GM19372 (cell line): ENCODE results near the gene ZNF296.
A peak's percentile ranks its signal among the peaks of the same experiment; 100 is the strongest.

Experiments used
- ATAC-seq: cut with Tn5 transposase; IDR thresholded peaks from one replicate; pipeline ENCODE4 v1.9.1; 2021; ENCODE audit warnings: mild to moderate bottlenecking, low read depth, moderate library complexity; ENCODE audit not compliant: unreplicated experiment

ZNF296 gene

DNA sequence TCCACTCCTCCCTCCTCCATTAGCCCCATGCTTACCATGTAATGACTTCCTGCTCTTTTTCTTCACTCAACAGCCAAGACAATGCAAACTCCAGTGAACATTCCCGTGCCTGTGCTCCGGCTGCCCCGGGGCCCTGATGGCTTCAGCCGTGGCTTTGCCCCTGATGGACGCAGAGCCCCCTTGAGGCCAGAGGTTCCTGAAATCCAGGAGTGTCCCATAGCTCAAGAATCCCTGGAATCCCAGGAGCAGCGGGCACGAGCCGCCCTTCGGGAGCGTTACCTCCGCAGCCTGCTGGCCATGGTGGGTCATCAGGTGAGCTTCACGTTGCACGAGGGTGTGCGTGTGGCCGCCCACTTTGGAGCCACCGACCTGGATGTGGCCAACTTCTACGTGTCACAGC lies 13.8 kb upstream of the ZNF296 start:
- no peak for ATAC-seq

DNA sequence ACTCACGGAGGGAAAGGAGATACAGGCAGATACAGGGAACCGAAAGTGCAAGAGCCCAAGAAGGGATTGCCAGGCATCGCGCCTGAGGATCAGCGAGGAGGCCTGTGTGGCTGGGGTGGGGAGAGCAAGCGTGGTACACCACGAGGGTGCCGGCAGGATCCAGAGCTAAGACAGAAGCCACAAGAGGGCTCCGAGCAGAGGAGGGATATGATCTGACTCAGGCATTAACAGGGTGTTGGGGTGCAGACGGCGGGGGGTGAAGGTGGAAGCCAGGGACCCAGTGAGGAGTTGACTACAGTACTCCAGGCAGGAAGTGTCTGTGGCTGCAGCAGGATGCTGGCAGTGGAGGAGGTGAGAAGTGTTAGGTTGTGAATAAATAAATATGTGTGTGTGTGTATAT lies 11.3 kb upstream of the ZNF296 start:
- ATAC-seq = no peak

DNA sequence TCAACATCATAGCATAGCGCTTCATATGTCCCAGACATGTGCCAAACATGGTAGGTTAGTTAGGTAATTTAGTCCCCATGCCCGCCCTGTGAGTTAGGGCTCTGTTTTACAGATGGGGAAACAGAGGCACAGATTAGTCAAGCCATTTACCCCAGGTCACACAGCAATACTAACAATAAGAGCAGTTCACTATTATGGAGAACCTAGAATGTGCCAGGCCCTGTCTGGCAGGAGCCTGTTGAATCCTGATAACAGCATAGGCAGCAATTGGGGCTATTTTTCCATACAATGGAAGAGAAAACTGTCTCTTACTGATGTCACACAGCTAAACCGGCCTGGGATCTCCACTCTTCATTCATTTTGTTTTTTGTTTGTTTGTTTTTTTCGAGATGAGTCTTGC lies 10.2 kb upstream of the ZNF296 start:
- no peak for ATAC-seq

DNA sequence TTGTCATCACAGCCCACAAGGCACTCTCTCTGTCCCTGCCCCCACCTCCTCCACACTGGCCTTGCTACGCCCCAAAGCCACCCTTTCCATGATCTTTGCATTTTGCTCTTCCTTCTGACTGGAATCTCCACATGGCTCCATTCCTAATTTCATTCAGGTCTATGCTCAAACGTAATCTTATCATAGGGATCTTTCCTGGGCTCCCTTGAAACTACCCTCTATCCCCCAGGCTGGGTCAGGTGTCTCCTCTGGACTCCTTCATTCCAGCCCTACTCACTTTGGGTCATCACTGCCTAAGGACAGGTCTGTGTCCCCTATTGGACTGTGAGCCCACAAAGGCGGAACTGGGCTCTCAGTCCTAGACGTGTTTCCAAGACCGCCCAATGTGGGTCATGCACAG lies 5.9 kb upstream of the ZNF296 start:
- ATAC-seq = no peak

- ATAC-seq = no peak
These were observed 3.7 kb upstream of the ZNF296 start for GRCh38 chr19:45079911-45080370.

DNA sequence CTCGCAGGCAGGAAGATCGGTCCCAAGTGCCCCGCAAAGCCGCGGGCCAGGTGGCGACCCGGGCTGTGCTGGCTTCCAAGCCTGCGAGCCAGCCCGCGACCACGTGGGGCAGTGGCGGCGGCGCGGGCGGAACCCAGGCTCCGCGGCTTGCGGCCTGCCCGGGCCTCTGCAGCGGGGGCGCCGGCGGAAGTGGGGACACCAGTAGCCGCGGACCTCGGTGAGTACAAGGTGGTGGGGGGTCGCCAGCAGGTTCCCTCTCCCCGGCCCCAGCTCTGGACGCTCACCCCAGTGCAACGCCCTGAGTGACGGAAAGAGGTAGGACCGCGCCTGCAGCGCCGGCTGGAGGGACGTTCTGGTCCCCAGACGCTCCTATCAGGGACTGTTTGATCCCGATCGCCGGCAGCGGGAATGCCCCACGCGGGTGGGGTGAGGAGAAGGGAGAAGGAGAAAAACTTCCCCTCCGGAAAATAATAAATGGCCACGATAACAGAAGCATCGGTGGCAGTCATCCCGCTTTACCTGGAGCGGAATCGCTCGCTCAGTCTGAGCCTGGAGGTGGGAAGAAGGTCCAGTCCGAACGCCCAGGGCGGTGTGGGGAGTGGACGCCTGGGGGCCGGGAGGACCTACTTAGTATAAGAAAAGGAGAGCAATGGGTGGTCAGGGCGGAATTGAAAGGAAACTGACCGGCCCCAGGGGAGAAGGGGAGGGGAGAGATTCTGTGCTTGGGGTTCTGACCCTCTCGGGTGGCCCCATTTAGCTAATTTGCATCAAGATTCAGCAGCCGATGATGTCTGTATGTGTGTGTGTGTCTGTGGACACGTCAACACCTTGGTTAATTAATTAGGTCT lies 3.0 kb upstream of the ZNF296 start, which contains the start of gene GEMIN7:
Gene GEMIN7, plus strand, starts transcription at position 198 of the 848 bp plus-strand sequence. CDS start 10,855 bp downstream, outside the sequence.
- no peak for ATAC-seq

DNA sequence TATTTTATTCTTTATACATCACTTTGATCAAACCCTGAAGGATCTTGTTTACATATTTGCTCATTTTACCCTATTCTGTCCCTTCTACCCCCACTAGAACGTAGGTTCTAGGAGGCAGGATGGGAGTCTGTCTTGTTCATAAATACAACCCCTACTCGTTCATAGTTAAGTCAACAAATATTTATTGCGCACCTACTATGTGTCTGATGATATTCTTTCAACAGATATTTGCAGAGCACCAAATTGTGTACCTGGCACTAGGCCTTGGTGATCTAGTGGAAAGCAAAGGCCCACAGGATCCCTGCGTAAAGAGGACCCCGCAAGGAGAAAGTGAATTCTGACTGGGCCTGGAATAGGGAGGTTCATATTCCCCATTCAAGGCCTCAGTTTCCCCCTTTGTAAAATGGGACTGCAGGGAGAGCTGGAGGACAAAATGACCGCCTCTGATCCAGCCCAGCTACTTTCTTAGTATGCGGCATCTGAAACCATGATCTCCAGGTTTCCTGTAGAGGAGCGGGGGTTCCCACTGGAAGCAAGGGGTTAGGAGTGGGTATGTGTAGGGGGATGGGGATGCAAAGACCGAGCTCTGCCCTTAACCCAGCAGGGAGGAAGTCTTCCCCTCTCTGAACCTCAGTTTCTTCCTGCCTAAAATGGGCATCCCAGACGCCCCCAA lies 2.2 kb upstream of the ZNF296 start:
- no peak for ATAC-seq

DNA sequence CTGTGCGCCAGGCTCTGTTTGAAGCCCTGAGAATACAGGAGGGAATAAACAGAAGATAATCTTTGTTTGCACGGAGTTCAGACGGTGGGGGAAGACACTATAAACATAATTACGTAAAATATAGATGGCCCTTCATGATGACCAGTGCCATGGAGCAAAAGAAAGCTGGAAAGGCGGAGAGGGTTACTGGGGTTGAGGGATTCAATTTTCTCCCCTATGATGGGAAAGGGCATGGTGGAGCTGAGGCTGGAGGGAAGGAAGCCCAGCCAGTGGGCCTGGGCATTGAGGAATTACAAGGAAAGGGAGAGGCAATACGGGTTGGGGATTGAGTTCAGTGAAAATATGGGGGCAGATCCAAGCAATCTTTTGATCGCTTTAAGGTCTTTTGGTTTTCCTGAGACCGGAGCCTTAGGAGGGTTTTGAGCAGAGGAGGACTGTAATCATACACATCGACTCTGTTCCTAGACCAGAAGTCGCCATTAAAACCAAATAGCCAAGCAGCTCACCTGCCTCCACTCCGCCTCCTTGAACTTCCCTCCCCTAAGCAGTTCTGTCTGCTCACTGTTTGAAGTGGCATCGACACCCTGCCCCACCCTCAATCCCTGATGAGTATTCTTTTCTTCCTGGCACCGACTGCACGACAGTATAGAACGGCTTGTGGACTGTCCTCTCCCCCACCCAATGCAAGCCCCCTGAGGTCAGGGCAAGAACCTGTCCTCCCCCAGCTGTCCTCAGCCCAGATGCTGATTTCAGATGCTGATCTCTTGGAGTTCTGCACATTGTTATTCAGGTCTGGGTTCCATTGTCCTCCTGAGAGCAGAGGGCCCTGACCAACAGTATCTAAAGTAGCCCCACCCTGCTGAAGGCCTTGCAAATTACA lies 813 bp upstream of the ZNF296 start:
- no peak for ATAC-seq

DNA sequence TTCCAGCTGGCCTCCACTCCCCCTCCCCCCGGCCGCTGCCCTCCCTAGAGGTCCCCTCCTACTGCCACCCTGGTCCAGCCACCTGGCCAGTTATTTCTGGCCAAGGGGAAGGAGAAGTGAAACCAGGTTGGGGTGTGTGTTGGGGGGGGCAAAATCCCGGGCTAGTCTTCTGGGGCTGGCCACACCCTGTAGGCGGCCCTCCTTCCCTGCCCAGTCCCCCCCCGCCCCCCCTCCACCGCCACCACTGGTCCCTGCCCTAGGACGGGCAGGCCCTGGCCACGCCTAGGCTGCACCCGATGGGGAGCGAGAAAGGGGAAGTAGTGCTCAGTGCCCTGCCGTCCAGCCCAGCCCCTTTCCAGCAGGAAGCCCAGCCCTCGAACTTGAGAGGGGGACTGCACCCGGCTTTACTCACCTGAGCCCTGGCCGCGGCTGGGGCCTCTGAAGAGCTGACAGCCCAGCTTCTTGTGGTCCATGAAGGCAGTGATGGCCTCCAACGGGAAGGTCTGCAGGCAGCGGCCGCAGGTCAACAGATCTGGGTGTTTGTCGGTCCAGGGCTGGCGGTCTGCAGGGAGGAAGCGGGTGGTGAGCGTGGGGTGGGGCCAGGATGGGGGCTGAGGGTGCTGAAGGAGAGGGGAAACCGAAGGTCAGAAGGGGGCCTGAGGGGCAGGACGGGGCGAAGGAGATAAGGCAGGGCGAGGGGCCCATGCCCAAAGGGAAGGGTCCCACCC lies 813 bp downstream of the ZNF296 start:
- peak; percentile 65 for ATAC-seq

DNA sequence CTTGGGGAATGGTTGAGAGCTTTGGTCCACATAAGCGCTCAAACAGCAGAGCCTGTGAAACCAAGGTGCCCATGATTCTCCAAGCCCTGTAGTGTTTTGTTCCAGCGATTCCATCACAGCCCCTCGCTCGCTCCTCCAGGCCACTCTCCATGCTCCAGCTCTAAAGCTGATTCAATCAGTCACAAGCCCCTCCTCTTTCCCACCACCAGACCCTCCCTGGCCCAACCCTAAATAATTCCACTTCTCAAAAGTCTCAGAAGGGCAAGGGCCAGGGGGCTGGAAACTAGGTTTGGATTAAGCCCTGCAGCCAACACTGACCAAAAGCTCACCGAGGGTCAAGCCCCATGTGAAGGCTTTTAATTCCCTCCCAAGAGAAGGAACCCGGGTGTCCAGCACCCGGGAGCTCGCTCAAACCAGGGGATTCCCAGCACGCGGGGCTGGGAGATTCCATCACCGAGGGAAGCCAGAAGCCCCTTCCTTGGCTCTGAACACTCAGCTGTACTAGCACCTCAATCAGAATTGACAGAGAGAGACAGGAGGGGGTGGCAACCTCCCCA lies 1.5 kb downstream of the ZNF296 start:
- no peak for ATAC-seq

DNA sequence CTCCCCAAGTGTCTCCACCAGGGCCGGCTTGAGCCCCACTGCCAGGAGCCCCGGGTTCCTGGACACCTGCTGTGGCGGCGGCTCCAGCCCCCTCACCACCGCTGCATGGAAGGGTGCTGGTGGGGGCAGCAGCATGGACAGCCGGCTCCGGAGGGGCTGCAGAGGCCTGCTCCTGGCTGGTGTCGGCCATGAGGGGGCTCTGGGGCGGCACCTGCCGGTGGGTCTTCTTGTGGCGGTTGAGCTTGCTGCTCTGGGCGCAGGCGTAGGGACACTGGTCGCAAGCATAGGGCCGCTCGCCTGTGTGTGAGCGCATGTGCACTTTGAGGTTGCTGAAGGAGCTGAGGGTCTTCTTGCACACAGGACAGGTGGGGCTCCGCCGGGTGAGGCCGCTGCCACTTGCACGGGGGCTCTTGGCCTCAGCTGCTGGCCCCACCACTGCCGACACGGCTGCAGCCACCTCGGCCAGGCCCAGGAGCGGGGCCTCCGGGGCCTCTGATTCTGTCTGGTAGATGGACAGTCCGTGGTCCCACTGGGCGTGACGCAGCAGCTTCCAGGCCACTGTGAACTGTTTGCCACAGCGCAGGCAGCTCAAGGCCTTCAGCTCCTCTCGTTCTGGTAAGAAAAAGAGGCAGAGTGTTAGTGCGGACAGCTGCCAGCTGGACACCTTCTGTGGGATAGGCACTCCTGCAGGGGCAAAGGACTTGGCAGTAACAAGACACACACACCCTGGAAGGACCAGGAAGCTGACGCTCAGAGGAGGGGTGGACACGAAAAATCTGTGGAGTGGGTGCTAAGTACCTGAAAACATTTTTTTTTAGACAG lies 4.1 kb downstream of the ZNF296 start:
- ATAC-seq = no peak

- ATAC-seq = no peak
These were observed 4.7 kb downstream of the ZNF296 start for GRCh38 chr19:45071545-45071938.

DNA sequence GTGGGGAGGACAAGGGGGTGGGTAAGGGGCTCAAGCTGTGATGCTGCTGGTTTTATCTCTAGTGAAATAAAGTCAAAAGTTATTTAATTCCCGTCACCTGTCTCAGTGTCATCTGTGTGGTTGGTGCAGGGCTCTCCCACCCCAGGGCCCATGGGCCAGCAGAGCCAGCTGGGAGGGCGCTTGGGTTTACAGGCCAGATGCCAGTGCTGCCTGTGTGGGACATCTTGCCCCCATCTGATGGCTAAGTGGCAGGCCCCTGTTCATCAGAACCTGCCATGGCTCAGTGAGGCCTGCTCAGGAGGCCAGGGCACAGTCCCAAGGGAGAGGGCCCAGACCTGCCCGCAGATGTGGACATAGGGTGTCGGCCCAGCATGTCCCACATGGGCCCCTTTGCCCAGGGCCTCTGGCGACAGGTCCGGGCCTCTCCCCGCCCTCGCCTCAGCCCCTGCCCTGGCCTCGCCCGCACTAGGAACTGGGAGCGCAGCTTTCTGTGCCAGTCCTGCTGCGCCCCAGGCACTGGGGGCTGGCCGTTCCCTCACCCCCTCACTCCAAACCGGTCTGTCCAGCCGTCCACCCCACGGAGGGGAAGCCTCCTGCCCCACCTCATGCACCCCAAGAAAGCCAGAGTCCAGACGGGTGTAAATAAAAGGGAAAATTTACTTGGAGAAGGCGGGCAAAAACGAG lies 5.3 kb downstream of the ZNF296 start:
- ATAC-seq = no peak

DNA sequence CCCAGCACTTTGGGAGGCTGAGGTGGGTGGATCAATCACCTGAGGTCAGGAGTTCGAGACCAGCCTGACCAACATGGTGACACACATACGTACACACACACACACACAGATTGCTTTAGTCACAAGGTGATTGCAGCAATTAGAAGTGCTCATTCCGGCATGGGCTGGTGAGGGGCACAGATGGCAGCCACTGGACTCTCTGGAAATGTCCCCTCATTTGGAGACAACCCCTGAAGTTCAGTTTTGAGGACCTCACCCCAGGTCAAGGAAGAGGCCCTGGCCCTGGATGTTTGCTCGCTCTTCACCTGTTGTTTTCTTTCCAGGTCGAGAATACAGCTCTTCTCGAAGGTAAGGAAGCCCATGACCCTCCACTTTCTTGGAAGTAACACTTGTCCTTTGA lies 6.1 kb downstream of the ZNF296 start:
- no peak for ATAC-seq

DNA sequence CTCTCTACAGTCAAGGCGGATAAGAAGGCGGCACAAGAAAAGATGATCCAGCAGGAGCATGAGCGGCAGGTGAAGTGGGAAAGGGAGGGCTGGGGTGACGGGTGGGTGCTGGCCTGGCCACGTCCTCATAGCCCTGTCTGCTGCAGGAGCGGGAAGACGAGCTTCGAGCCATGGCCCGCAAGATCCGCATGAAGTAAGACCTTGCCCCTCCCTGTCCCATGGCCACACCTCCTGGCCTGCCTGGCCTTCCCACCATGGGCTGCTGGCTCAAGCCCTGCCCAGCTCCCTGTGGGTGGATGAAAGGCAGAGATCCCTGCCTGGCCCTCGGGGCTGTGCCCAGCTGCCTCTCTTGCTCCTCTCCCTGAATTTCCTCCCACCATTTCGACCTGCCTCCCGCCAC lies 7.2 kb downstream of the ZNF296 start:
- no peak for ATAC-seq

- no peak for ATAC-seq
These were observed 8.2 kb downstream of the ZNF296 start for GRCh38 chr19:45068041-45068440.

- ATAC-seq = no peak
These were observed 9.2 kb downstream of the ZNF296 start for GRCh38 chr19:45066921-45067661.
